Type B pancreatic cell (in vitro differentiated cells): ENCODE measurements around the gene TCFL5. TPM values are rescaled to one million over a fixed set of nuclear protein-coding genes. Genes with fewer than 3 reads are reported as not detected.

Experiments
- DNase-seq: peaks from one replicate; pipeline ENCODE4 v3.0.0; 2021; ENCODE audit warnings: mixed read lengths; ENCODE audit not compliant: unreplicated experiment; ENCODE audit errors: extremely low spot score
- H3K27ac Mint-ChIP-seq: 2 replicates; pipeline ENCODE4 v1.8.0; 2021; ENCODE audit warnings: mild to moderate bottlenecking, mixed read lengths
- H3K27me3 Mint-ChIP-seq: 2 replicates; pipeline ENCODE4 v1.8.0; 2021; ENCODE audit warnings: mixed read lengths
- H3K36me3 Mint-ChIP-seq: 2 replicates; pipeline ENCODE4 v1.8.0; 2021; ENCODE audit warnings: mixed read lengths
- H3K4me1 Mint-ChIP-seq: one replicate; pipeline ENCODE4 v1.8.0; 2021; ENCODE audit warnings: mixed read lengths; ENCODE audit not compliant: unreplicated experiment
- H3K4me3 Mint-ChIP-seq: 2 replicates; pipeline ENCODE4 v1.8.0; 2021; ENCODE audit warnings: mild to moderate bottlenecking, mixed read lengths
- H3K9me3 Mint-ChIP-seq: 2 replicates; pipeline ENCODE4 v1.8.0; 2021; ENCODE audit warnings: mixed read lengths
- total RNA-seq: library from RNA; stranded (reverse); gene quantifications from 2 replicates; pipeline ENCODE4 v1.2.1, GENCODE V29; 2021; ENCODE audit warnings: low replicate concordance
- TF ChIP-seq, protein P1 (sequence below): fragments of 200-600 bp; sonication (generic); conservative IDR thresholded peaks from 2 replicates; pipeline ENCODE4 v1.5.0; 2021; ENCODE audit warnings: antibody characterized with exemption, mild to moderate bottlenecking

TCFL5 gene
- total RNA-seq, 1 donor from 2014 or later = 11.8 TPM

- TF ChIP-seq, protein P1, sequence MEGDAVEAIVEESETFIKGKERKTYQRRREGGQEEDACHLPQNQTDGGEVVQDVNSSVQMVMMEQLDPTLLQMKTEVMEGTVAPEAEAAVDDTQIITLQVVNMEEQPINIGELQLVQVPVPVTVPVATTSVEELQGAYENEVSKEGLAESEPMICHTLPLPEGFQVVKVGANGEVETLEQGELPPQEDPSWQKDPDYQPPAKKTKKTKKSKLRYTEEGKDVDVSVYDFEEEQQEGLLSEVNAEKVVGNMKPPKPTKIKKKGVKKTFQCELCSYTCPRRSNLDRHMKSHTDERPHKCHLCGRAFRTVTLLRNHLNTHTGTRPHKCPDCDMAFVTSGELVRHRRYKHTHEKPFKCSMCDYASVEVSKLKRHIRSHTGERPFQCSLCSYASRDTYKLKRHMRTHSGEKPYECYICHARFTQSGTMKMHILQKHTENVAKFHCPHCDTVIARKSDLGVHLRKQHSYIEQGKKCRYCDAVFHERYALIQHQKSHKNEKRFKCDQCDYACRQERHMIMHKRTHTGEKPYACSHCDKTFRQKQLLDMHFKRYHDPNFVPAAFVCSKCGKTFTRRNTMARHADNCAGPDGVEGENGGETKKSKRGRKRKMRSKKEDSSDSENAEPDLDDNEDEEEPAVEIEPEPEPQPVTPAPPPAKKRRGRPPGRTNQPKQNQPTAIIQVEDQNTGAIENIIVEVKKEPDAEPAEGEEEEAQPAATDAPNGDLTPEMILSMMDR = no peak
- no peak overlapping the region for H3K4me3 Mint-ChIP-seq
These were observed 19.9 kb downstream of the TCFL5 start for GRCh38 chr20:62841705-62842212.

DNA sequence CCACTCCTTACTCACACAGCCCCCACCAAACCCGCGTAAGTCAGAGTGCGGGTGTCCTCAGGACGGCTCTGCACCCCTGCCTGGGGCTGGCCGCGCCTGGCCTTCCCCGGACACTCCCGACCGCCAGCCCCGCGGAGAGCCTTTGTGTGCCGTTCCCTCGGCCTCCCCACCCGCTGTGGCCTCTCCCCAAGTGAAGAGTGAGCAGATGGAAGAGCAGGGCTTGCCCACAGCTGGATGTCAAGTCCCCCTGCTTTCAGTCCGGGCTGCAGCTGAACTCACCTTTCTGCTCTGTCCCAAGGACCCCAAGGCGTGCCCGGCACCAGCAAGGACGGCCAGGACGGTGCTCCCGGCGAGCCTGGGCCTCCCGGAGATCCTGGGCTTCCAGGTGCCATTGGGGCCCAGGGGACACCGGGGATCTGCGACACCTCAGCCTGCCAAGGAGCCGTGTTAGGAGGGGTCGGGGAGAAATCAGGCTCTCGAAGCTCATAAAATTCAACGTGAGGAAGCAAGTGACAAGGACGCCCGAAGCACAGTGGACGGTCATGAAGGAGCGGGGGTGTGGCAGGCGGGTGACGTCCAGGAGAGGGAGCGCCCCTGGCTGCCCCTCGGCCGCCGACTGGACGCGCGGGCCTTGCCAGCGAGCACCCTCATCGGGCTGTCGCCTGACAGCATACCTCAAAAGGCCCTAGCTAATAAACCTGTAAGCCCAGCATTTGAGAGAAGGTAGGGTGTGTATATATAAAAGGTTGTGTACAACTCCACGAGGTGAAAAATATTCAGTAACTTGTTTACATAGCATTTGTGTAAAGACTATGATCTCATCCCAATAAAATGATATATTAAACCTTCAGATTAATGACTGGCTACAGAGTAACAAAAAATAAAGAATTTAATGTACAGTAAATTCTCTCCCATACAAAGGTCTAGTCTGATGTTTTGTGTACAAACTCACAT lies 21.1 kb downstream of the TCFL5 start:
- H3K4me3 Mint-ChIP-seq = no peak overlapping the region
- no peak for DNase-seq
- no peak overlapping the region for H3K27ac Mint-ChIP-seq
- no peaks in the 10 kb centered on the region for H3K27me3 Mint-ChIP-seq
- peaks cover 11% of the 10 kb centered on the region for H3K4me1 Mint-ChIP-seq
- no peaks in the 10 kb centered on the region for H3K9me3 Mint-ChIP-seq
- peaks cover 4% of the 10 kb centered on the region for H3K36me3 Mint-ChIP-seq
- TF ChIP-seq, protein P1 = no peak

More at GRCh38 chr20:62841705-62842212, 19.9 kb downstream of the TCFL5 start:
- H3K9me3 Mint-ChIP-seq = no peaks in the 10 kb centered on the region
- peaks cover 4% of the 10 kb centered on the region for H3K36me3 Mint-ChIP-seq
- peaks cover 17% of the 10 kb centered on the region for H3K4me1 Mint-ChIP-seq
- H3K27me3 Mint-ChIP-seq = no peaks in the 10 kb centered on the region
- no peak overlapping the region for H3K27ac Mint-ChIP-seq
- no peak for DNase-seq

DNA sequence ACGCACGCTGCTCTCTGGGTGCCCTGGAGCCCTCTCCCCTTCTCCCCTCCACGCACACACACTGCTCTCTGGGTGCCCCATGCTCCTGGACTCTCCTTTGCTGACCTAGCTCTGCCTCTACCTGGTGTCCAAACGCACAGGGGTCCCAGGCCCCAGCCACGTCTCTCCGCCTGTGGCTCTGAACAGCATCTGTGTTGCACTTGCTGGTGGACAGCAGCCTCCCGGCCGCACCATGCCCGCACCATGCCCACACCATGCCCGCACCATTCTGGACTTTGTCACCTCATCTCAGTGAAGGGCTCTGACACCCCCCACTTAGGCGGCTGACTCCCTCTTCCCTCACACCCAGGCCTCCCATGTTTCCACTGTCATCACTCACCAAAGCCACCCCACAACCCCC lies 21.8 kb downstream of the TCFL5 start:
- Mint-ChIP-seq H3K4me3 (no peak overlapping the region), H3K36me3 (peaks cover 4% of the 10 kb centered on the region), H3K27ac (no peak overlapping the region), H3K9me3 (no peaks in the 10 kb centered on the region), H3K4me1 (peaks cover 17% of the 10 kb centered on the region), H3K27me3 (no peaks in the 10 kb centered on the region)
- TF ChIP-seq, protein P1 = no peak
- DNase-seq = no peak

DNA sequence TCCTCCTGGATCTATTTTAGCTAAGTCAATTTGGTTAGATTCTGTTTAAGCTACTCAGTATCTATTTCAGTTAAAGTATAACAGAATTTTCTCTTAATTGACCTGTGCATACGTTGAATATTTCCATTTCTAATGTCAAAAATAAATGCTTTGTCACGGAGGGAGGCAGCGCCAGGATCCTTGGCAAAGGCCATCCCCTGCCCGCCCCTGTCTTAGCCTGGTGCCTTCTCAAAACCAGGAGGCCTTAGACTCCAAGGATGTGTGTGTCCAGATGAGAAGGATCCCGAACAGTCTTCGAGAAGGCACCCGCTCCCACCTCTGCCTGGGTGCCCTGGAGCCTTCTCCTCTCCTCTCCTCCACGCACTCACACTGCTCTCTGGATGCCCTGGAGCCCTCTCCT lies 22.4 kb downstream of the TCFL5 start:
- no peak for DNase-seq
- Mint-ChIP-seq H3K36me3 (peaks cover 4% of the 10 kb centered on the region), H3K4me1 (peaks cover 17% of the 10 kb centered on the region), H3K27me3 (no peaks in the 10 kb centered on the region), H3K9me3 (no peaks in the 10 kb centered on the region), H3K27ac (no peak overlapping the region), H3K4me3 (no peak overlapping the region)
- TF ChIP-seq, protein P1 = no peak

DNA sequence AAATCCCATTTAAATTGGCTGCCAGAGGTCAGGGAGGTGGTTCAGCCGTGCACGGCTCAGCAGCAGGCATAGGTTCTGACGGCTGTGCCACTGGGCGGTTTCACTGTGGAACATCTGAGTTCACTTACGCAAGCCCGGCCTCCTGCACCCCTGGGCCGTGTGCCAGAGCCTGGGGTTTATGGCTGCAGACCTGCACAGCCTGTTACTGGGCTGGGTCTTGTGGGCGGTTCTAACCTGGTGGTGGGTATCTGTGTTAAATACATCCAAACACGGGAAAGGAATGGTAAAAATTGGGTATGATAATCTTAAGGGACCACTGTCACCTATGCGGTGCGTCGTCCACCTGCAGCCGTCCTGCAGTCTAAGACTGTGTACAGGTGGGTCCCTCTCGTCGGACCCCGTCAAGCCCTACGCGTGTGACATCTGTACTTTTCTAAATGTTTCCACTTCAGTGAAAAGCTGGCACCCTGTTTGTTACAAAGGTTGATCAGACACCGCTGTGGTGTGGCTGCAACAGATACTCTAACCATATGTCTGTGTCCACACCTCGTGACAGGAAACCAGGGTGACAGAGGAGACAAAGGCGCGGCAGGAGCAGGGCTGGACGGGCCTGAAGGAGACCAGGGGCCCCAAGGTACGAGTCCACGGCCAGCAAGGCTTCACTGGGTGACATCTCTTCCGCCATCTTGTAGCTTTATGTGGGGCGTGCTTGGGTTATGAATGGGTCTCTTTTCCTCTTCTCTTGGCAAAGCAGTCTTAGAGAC lies 23.3 kb downstream of the TCFL5 start:
- H3K4me3 Mint-ChIP-seq = no peak overlapping the region

More for the DNA sequence above, 23.3 kb downstream of the TCFL5 start:
- peaks cover 4% of the 10 kb centered on the region for H3K36me3 Mint-ChIP-seq
- TF ChIP-seq, protein P1 = no peak
- no peak overlapping the region for H3K27ac Mint-ChIP-seq
- no peaks in the 10 kb centered on the region for H3K27me3 Mint-ChIP-seq
- H3K4me1 Mint-ChIP-seq = peaks cover 17% of the 10 kb centered on the region
- no peak for DNase-seq
- no peaks in the 10 kb centered on the region for H3K9me3 Mint-ChIP-seq
